IPS-18a (cell line): ENCODE results near the gene USH1G.

Source experiments
- H3K27ac ChIP-seq: one replicate; pipeline ENCODE4 v1.5.1; 2013; ENCODE audit warnings: low read length
- H3K27me3 ChIP-seq: one replicate; pipeline ENCODE4 v1.6.1; 2013; ENCODE audit warnings: mild to moderate bottlenecking, low read length; ENCODE audit not compliant: control insufficient read depth, insufficient read depth
- H3K36me3 ChIP-seq: one replicate; pipeline ENCODE4 v1.6.1; 2013; ENCODE audit warnings: low read depth, low read length; ENCODE audit not compliant: control insufficient read depth
- H3K4me1 ChIP-seq: one replicate; pipeline ENCODE4 v1.6.1; 2013; ENCODE audit warnings: low read depth, low read length; ENCODE audit not compliant: control insufficient read depth
- H3K4me3 ChIP-seq: one replicate; pipeline ENCODE4 v1.5.1; 2013; ENCODE audit warnings: low read length
- H3K9ac ChIP-seq: one replicate; pipeline ENCODE4 v1.6.1; 2013; ENCODE audit warnings: mild to moderate bottlenecking, low read length, moderate library complexity
- H3K9me3 ChIP-seq: one replicate; pipeline ENCODE4 v1.6.1; 2013; ENCODE audit warnings: low read depth, low read length; ENCODE audit not compliant: control insufficient read depth

The USH1G gene

DNA sequence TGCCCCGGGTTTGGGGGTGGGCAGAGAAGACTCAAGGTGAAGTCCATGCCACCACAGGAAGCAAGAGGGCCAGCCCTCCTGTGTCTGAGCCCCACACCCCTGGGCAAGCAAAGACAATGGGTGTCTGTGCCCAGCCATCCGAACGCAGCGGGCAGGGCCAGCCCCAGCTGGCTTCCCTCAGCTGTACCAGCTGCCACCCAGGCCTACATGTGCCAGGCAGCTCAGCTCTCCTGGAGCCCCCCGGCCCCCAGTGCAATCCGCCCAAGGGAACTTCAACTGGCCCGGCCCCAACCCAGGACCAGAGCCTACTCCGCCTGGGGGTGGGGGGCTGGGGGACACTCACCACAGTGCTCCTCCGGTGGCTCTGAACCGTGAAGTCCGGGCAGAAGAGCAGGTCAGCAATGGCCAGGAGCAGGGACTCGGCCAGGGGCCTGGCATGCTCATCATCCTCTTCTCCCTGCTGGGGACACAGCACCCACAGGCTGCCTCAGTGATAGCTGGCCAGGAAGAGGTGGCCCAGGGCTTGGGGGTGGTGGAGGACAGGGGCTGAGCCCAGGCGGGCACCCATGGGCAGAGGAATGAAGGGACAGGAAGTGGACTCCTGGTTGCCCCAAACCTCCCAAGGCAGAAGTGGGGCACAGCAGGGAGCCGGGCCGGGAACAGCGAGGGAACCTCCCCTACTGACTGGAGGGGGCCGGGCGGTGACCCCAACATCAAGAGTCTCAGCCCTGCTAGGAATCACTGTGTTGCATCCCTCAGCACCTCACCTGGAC, 39.8 kb upstream of the USH1G start:
- Histone ChIP-seq H3K9ac (no peak overlapping the region), H3K4me1 (no peaks in the 10 kb centered on the region), H3K36me3 (no peaks in the 10 kb centered on the region), H3K27me3 (peaks cover 13% of the 10 kb centered on the region), H3K4me3 (no peak overlapping the region), H3K9me3 (no peaks in the 10 kb centered on the region), H3K27ac (no peak overlapping the region)

DNA sequence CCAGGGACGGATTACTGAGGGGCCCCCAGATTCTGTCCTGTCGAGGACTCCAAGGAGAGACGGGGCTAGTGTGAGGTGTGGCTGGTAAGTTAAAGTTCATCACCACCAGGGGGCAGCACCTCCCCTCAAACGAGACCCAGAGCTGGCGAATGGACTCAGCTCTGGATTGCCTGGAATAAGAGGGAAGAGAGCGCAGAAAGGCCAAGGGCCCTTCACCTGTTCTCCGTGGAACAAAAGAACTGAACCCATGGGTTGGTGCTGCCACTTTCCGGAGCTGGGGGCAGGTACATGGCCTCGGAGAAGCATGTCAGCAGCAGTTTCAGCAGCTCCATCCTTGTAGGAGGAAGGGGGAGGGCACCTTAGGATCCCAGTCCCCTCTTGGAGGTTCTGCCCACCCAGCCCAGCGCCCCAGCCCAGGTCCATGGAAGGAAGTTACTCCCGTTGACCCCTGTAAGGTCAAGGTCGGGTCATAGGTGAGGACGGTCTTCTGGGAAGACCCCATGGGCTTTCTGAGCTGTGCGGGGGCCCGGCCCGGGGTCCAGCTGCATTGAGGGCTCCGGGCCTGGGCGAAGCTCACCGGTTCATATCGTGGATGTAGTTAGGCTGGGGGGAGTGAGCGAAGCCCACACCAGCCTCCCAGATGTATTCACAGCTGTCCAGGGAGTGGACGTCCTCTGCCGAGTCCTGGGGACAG, 38.7 kb upstream of the USH1G start:
- Histone ChIP-seq H3K27me3 (peaks cover 13% of the 10 kb centered on the region), H3K27ac (no peak overlapping the region), H3K4me3 (no peak overlapping the region), H3K9ac (no peak overlapping the region), H3K9me3 (no peaks in the 10 kb centered on the region), H3K36me3 (no peaks in the 10 kb centered on the region), H3K4me1 (no peaks in the 10 kb centered on the region)

DNA sequence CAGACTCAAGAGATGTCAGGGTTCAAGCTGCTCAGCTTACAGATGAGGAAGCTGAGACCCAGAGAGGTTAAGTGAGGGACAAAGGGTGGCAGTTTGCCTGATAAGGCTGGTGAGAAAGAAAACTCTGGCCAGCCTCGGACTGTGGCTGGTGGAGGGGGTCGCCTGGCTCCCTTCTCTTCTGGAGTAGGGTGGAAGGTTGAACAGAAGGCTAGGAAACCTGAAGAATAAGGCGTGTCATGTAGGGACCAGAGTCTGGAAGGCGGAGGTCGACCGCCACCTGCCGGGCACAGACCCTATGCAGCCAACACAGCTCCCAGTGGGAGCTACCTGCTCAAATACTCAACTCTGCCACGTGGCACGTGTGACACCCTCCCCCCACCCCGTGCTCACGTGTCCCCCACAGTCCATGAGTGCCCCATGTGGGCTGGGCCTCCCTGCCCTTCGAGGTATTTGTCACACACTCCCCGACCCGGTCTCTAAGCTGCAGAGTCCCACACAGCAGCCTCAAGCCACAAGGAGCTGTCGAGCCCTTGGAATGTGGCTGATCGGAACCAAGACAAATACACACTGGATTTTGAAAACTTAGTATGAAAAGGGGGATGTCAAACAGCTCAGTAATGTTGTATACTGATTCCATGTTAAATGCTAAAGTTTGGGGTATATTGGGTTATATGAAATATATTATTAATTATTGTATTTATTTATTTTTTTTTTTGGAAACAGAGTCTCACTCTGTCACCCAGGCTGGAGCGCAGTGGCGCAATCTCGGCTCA, 37.7 kb upstream of the USH1G start:
- Histone ChIP-seq H3K27ac (no peak overlapping the region), H3K4me3 (no peak overlapping the region), H3K9me3 (no peaks in the 10 kb centered on the region), H3K4me1 (no peaks in the 10 kb centered on the region), H3K36me3 (no peaks in the 10 kb centered on the region), H3K27me3 (peaks cover 13% of the 10 kb centered on the region), H3K9ac (no peak overlapping the region)

DNA sequence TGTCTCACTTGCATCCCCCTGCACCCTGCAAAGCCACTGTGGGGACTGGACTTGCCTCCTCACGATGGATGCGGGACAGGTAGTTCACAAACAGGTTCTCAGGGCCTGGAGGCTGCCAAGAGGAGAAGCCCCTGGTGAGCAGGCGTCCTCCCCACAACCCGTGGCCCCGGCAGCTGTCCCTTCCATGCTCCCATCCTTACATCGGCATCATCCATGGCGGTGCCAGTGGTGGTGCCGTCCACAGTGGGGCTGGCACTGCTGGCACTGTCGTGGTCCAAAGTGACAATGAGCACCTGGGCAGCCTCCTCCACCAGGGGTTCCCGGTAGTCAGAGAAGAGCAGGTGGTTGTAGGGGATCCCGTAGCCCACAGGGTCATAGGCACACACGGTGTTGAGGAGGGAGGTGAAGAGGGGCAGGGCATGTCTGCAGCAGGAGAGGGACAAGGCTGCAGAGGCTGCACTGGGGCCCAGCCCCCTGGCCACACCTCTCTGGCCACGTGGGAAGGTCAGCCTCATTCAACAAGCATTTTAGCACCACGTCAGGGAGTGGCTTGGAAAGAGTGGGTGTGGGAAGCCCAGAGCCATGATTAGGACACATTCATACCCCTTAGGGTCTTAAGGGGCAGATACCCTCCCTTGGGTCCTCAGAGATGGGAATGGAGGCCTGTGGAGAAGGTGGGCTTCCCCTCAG, 36.9 kb upstream of the USH1G start:
- Histone ChIP-seq H3K4me1 (no peaks in the 10 kb centered on the region), H3K27me3 (peaks cover 13% of the 10 kb centered on the region), H3K36me3 (no peaks in the 10 kb centered on the region), H3K9me3 (no peaks in the 10 kb centered on the region), H3K4me3 (no peak overlapping the region), H3K9ac (no peak overlapping the region), H3K27ac (no peak overlapping the region)

DNA sequence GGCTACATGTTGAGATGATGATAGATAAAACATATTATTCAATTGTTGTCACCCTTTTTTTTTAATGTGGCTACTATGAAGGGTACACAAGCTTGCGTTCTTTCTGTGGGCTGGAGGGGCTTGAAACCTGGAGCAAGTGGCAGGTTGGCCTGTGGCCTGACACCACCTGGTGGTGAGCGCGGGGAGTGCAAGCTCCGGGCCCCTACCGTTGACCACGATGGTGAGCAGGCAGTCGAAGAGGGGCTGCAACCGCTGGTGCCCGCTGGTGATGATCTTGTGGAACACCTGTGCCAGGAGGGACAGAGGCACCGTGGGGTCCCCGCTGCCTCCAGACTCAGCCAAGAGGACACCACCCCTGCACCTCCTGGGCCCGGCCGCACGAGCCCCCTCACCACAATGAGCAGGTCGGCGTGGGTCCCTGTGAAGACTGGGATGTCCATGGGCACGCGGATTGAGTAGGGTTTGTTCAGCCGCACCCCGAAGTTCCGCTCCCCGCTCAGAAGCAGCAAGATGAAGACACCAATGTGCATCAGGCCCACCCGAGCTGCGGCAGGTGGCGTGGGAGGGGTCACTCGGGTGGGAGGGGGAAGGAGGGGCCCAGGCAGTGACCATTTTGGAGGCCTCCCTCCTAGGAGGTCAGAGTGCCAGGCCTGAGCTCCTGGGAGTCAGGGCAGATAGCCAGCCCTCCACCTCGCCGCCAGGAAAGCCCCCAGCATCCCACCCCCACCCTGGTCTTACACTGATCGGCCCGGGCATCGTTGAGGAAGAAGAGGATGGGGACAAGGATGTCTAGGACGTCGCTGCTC, 35.1 kb upstream of the USH1G start:
- Histone ChIP-seq H3K4me1 (no peaks in the 10 kb centered on the region), H3K9me3 (no peaks in the 10 kb centered on the region)

DNA sequence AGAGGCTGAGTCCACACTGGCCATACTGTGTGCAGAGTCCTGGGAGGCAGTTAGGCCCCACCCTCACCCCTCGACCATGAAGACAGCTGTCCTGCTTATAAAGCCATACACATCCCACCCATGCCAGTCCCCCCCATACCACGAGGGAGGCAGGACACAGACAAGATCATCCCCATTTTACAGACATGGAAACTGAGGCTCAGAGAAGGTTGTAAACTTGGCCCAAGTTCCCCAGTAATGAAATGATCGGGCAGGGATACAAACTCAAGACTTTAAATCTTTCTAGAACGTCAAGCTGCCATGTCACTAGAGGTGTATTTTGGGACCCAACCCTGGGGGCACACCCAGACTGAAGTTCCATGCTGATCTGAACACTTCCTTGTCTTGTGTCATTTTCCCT, 33.0 kb upstream of the USH1G start:
- no peak overlapping the region for H3K9ac ChIP-seq
- no peaks in the 10 kb centered on the region for H3K9me3 ChIP-seq
- peaks cover 19% of the 10 kb centered on the region for H3K27me3 ChIP-seq
- no peaks in the 10 kb centered on the region for H3K4me1 ChIP-seq
- no peak overlapping the region for H3K4me3 ChIP-seq
- H3K36me3 ChIP-seq, result no peaks in the 10 kb centered on the region
- H3K27ac ChIP-seq, result no peak overlapping the region

More for the DNA sequence above, 35.1 kb upstream of the USH1G start:
- Histone ChIP-seq H3K27ac (no peak overlapping the region), H3K9ac (no peak overlapping the region), H3K27me3 (peaks cover 13% of the 10 kb centered on the region), H3K36me3 (no peaks in the 10 kb centered on the region), H3K4me3 (no peak overlapping the region)

DNA sequence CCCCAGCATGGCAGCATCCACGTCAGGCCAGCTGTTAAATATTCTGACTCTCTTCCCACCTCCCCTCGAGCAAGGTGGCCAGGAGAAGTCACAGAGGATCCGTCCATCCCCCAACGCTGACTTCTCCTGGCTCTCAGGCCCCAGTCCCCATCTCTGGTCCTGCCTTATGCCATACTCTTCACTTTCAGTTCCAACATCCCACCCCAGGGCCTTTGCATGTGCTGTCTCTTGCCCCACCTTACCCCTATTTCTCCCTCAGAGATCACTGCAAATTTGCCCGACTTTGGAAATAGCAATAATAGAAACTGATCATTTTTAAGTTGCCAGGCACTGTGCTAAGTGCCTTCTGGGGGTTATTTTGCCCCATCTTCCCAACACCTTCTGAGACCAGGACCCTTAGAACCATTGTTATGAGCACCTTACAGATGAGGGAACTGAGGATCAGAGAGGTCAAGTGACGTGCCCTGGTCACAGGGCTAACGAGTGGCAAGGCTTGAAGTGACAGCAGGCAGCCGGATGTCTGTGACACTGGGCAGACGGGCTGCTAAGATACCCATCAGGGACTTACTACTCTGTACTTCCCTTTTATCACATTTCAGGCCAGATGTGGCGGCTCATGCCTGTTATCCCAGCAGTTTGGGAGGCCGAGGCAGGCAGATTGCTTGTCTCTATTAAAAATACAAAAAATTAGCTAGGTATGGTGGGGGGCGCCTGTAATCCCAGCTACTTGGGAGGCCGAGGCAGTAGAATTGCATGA, 31.8 kb upstream of the USH1G start:
- peaks cover 19% of the 10 kb centered on the region for H3K27me3 ChIP-seq
- no peaks in the 10 kb centered on the region for H3K36me3 ChIP-seq
- no peak overlapping the region for H3K9ac ChIP-seq
- H3K9me3 ChIP-seq, result no peaks in the 10 kb centered on the region
- no peak overlapping the region for H3K27ac ChIP-seq
- H3K4me3 ChIP-seq, result no peak overlapping the region
- H3K4me1 ChIP-seq, result no peaks in the 10 kb centered on the region

DNA sequence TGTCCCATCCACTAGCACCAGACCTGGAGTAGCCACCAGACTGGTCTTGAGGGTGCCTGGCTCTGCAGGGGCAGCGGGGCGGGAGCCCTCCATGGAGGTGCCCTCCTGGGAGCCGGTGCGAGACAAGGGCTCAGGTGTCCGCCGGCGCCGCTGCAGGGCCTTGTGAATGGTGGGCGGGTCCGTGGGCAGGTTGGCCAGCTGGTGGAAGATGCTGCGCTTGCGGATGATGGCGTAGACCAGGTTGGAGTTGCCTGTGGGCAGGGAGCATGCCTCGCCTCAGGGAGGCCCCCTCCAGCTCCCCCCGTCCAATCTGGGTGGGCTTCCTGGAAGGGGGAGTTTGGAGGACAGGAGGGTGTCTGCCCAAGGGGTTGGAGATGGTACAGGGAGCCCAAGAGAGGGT, 31.1 kb upstream of the USH1G start:
- no peak overlapping the region for H3K9ac ChIP-seq
- no peak overlapping the region for H3K27ac ChIP-seq
- H3K4me1 ChIP-seq, result no peaks in the 10 kb centered on the region
- no peak overlapping the region for H3K4me3 ChIP-seq
- no peaks in the 10 kb centered on the region for H3K36me3 ChIP-seq
- H3K9me3 ChIP-seq, result no peaks in the 10 kb centered on the region
- peaks cover 16% of the 10 kb centered on the region for H3K27me3 ChIP-seq

DNA sequence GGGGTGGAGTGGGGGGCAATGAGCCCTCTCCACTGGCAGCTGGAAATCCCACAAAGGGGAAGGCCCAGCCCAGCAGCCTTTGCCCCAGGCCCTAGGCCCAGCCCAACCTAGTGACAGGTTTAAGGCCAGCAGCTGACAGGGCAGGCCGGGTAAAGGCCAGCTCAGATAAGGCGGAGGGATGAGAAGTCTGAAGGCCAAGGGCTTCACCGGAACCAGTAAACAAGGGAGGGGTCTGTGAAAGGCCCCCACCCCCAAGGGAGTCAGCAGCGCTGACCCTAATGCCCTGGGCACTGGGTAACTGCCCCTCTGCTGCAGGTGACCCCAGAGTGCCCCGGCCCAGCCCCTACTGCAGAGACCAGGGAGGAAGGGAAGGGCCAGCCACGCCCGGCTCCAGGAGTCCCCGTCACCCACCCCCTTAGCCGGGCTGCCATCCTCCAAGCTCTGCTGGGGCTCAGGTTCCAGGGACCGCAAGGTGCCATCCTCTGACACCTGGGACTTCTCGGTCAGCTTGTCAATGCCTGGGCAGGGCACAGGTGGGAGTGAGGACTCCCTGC, 30.2 kb upstream of the USH1G start:
- Histone ChIP-seq H3K4me1 (no peaks in the 10 kb centered on the region), H3K4me3 (no peak overlapping the region), H3K27me3 (peaks cover 9% of the 10 kb centered on the region), H3K36me3 (no peaks in the 10 kb centered on the region), H3K27ac (no peak overlapping the region), H3K9ac (no peak overlapping the region), H3K9me3 (no peaks in the 10 kb centered on the region)

DNA sequence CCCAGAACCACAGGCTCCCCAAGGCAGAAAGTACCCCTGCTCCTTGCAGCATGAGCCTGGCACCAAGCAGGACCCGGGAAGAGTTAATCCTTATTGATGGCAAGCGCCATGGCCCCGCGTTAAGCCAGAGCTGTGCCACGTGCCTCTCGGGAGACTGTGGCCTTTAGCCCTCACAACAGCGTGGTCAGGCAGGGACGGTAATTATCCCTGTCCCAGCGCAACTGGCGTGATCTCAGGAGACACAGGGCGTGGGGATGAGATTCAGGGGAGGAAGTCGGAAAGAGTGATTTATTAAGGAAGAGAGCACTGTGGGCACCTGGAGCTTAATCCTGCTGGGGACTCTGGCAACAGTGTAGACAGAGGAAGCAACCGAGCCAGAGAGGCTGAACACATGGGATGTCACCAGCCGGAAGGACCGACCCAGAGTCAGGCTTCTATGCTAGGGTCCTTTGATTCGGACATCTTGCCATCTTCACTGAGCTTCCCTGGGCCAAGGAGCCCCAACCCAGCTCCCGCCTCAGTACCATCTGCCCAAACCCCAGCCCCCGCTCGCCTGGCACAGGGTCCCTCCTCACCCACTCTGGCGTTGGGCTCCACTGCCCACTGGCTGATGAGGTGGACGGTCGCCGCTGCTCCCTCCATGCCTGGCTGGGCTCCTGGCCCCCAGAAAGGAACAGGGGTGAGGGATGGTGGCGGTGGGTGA, 29.5 kb upstream of the USH1G start:
- Histone ChIP-seq H3K9ac (no peak overlapping the region), H3K4me3 (no peak overlapping the region), H3K27ac (no peak overlapping the region), H3K9me3 (no peaks in the 10 kb centered on the region), H3K36me3 (no peaks in the 10 kb centered on the region), H3K4me1 (no peaks in the 10 kb centered on the region), H3K27me3 (peaks cover 6% of the 10 kb centered on the region)
